Ovary (tissue), 9 donors: Measurements from ENCODE around the gene TMX4. TPM values are rescaled to one million over a fixed set of nuclear protein-coding genes. Genes with fewer than 3 reads are reported as not detected.

ENCODE experiments used
- DNase-seq, 5 donors: peaks; one replicate each; pipeline ENCODE4 v3.0.0-alpha.2; 2019 to 2020
- H3K27ac ChIP-seq, 2 donors: fragments of 200-600 bp; one replicate each; pipeline versions ENCODE4 v1.5.1 to v1.8.0; 2019 to 2022
- H3K27me3 ChIP-seq: fragments of 200-600 bp; one replicate; pipeline ENCODE4 v1.8.0; 2022
- H3K36me3 ChIP-seq: fragments of 200-600 bp; sonication (generic); one replicate; pipeline ENCODE4 v1.5.1; 2019
- H3K4me1 ChIP-seq: one replicate; pipeline ENCODE4 v1.8.1; 2013; ENCODE audit warnings: mild to moderate bottlenecking, moderate library complexity; ENCODE audit not compliant: insufficient read depth
- H3K4me3 ChIP-seq: fragments of 200-600 bp; sonication (generic); one replicate; pipeline ENCODE4 v1.5.1; 2017
- H3K9me3 ChIP-seq, 2 donors: fragments of 200-600 bp in 1 of 2; sonication (generic) in 1 of 2; one replicate each; pipeline versions ENCODE4 v1.5.1 to v1.8.1; 2013 to 2019; ENCODE audit warnings: mild to moderate bottlenecking in 1 of 2, moderate library complexity in 1 of 2
- EP300 ChIP-seq: sonication (generic); formaldehyde crosslinking; IDR thresholded peaks from one replicate; pipeline ENCODE4 v1.6.1; 2017; ENCODE audit warnings: antibody characterized with exemption
- POLR2A ChIP-seq: fragments of 450-650 bp; IDR thresholded peaks from one replicate; pipeline ENCODE4 v1.6.1; 2017; ENCODE audit warnings: antibody characterized with exemption, mild to moderate bottlenecking, moderate library complexity
- WGBS, 3 donors: extraction: QIAGEN DNeasy Blood & Tissue Kit in 1 of 3; methylation state at CpG; one replicate each; pipeline versions ENCODE4 v1.1.5 to v1.1.7; 2013 to 2017; 5-methylcytosine and 5-hydroxymethylcytosine counted together
- intact Hi-C, 4 donors: fragments of 100-400 bp; cut with DNase I; formaldehyde crosslinking; loops; one replicate each; pipeline versions ENCODE4 v1.11.0 to v1.15.1; 2022 to 2023
- polyA plus RNA-seq, 2 donors: library from polyadenylated mRNA; stranded (reverse); fragments of 200-250 nt in 1 of 2; fragments of 350-450 nt in 1 of 2; fragmentation: Illumina TruSeq in 1 of 2; extraction: RNeasy Lipid Tissue Mini Kit (QIAGEN cat#74804) in 1 of 2; gene quantifications; one replicate each; pipeline ENCODE4 v1.2.3, GENCODE V29; 2013 to 2014
- total RNA-seq, 7 donors: library from RNA; depleted of rRNA in 2 of 7; stranded (reverse); fragments of >200 nt in 2 of 7; fragmentation: NEBNext Ultra II Directional in 3 of 7; extraction: Animal tissue kit (Norgen Biotek cat#: 25700) in 3 of 7; gene quantifications; one replicate each; pipeline versions ENCODE4 v1.1.0 to v1.2.4, GENCODE V29; 2016 to 2023
- TF ChIP-seq, protein P1 (sequence below), 3 donors: fragments of 450-650 bp in 2 of 3; fragments of 200-600 bp in 1 of 3; IDR thresholded peaks; one replicate each; pipeline versions ENCODE4 v1.5.1 to v1.8.0; 2016 to 2022; ENCODE audit warnings: antibody characterized with exemption in 3 of 3, mild to moderate bottlenecking in 1 of 3
- donor health status: DM: no; HTN: no; CAD: no; lungs with moderate emphysema.
- donor health status: DM: no; HTN: no; CAD: no.
- donor health status: Bipolar disorder and iron deficiency.
- donor health status: DM: yes; HTN: yes; CAD: no.
- donor health status: DM: no; HTN: no; CAD: no.
- donor health status: DM: yes; HTN: yes; CAD: no.

Gene TMX4
- total and polyA plus RNA-seq, 9 donors, result 26.6 to 103 (median 66.9) TPM

DNA sequence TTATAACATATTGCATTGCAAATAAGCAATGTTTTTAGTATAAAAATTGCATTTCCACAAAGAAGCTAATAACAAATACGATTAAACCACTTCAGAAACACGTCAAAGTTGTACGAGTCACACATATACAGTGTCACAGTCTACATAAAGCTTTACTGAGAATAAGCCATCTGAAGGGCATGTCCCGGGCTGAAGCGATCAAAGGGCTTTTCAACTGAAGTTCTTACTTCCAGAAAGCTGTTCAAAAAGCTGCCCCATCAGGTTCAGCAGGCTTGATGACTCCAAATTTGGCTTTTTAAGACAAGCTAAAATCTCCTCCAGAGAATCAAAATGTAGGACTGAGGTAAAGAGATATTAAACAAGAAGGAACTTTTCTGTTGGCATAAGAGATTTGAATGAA is 41.9 kb downstream of the TMX4 start:
- 92 to 96% (median 95%) methylated on average over 5 of the region's 5 CpGs for WGBS, 3 donors
- Histone ChIP-seq H3K9me3 (no peaks in the 10 kb centered on the region), H3K27ac (no peak overlapping the region), H3K4me1 (no peaks in the 10 kb centered on the region), H3K4me3 (no peak overlapping the region), H3K36me3 (no peaks in the 10 kb centered on the region), H3K27me3 (no peaks in the 10 kb centered on the region)
- no peak for DNase-seq
- TF ChIP-seq POLR2A, result no peak
- TF ChIP-seq EP300, result no peak
- TF ChIP-seq, protein P1, sequence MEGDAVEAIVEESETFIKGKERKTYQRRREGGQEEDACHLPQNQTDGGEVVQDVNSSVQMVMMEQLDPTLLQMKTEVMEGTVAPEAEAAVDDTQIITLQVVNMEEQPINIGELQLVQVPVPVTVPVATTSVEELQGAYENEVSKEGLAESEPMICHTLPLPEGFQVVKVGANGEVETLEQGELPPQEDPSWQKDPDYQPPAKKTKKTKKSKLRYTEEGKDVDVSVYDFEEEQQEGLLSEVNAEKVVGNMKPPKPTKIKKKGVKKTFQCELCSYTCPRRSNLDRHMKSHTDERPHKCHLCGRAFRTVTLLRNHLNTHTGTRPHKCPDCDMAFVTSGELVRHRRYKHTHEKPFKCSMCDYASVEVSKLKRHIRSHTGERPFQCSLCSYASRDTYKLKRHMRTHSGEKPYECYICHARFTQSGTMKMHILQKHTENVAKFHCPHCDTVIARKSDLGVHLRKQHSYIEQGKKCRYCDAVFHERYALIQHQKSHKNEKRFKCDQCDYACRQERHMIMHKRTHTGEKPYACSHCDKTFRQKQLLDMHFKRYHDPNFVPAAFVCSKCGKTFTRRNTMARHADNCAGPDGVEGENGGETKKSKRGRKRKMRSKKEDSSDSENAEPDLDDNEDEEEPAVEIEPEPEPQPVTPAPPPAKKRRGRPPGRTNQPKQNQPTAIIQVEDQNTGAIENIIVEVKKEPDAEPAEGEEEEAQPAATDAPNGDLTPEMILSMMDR (IDR thresholded peaks at IDR 0.05), result no peak
- intact Hi-C loops, result no loop called here

DNA sequence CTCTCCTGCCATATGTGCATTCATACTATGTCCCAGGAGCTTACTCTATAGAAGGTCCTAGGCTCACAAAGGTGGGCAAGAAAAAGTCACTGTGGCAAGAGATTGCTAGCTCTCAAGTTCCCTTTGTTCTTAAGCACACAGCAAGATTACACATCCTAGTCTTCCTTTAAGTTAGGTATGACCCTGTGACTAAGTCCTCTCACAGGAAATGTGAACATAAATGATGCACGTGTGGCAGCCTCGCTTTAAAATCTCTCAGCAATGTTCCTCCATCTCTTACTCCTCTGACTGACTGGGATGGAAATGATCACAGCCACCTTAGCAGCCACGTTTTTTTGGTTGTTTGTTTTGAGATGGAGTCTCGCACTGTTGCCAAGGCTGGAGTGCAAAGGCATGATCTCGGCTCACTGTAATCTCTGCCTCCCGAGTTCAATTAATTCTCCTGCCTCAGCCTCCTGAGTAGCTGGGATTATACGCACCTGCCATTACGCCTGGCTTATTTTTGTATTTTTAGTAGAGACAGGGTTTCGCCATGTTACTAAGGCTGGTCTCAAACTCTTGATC is 43.6 kb downstream of the TMX4 start:
- 50 to 59% (median 57%) methylated on average over 9 of the region's 9 CpGs for WGBS, 3 donors
- DNase-seq, result no peak
- TF ChIP-seq, protein P1 (IDR thresholded peaks at IDR 0.05), result no peak
- no peak for TF ChIP-seq POLR2A
- TF ChIP-seq EP300, result no peak
- Histone ChIP-seq H3K4me1 (no peaks in the 10 kb centered on the region), H3K4me3 (no peak overlapping the region), H3K27ac (no peak overlapping the region), H3K9me3 (no peaks in the 10 kb centered on the region), H3K27me3 (no peaks in the 10 kb centered on the region), H3K36me3 (no peaks in the 10 kb centered on the region)
- intact Hi-C loops, result no loop called here

DNA sequence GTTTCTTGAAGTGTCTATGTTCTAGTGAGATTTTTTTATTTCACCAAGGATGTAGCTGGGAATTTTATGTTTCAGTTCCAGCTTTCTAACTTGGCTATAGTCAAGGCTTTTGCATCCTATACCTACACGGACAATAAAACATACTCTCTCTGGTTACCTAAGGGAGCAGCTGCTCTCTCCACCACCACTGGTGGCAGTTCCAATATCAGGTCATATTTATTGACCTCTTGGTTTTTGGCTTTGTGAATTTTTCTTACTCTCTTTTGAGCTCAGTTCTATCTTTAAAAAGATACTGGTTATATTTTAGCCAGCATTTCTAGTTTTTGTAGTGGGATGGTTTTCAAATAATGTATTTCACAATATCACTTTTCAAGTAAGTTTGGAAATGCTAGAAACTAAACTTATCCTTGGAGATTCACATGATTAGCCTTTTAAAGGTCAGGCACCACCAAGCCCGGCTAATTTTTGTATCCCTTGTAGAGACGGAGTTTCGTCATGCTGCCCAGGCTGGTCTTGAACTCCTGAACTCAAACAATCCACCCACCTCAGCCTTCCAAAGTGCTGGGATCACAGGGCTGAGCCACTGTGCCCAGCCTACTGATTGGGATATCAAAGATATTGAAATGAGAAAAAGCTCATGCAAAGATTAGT is 44.7 kb downstream of the TMX4 start:
- DNase-seq, result no peak
- WGBS, 3 donors, result 62 to 88% (median 72%) methylated on average over 4 of the region's 4 CpGs
- H3K9me3 ChIP-seq, result no peaks in the 10 kb centered on the region
- no peaks in the 10 kb centered on the region for H3K4me1 ChIP-seq
- intact Hi-C loops, result no loop called here
- H3K4me3 ChIP-seq, result no peak overlapping the region
- TF ChIP-seq, protein P1 (IDR thresholded peaks at IDR 0.05), result no peak
- TF ChIP-seq POLR2A (no peak), EP300 (no peak)
- no peaks in the 10 kb centered on the region for H3K27me3 ChIP-seq
- no peaks in the 10 kb centered on the region for H3K36me3 ChIP-seq
- H3K27ac ChIP-seq, result no peak overlapping the region

DNA sequence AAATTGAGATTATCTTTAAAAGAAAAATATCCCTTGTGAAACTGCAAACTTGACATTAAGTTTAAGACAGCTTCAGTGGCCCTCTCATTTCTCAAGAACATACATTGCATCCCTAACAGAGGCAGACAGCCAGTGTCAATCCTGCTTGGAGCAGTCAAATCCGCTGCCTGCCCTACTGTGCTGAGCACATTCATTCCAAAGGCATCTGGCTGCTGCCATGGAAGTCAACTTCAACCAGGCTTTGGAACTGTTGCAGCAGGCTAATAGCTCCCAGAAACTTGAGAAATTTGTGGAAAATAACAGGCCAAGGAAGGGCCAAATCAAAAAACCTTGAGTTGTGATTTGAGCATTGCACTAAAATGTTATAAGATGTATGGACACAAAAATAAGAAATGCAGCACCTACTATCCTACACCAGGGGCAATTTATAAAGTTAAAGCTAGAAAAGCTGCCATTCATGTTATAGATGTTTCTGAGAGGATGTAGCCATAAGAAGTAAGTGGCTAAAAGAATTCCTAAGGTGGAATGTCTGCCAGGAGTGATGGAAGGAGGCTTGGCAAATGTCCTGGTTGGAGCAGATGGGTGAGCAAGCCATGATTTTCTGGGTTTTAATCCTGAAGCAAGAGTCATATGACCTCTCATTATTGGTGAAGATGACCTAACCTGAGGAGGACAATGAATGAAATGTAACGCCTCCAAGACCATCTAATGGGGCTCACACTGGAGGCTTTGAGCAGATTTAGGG is 47.9 kb downstream of the TMX4 start:
- TF ChIP-seq POLR2A (no peak), EP300 (no peak)
- Histone ChIP-seq H3K9me3 (no peaks in the 10 kb centered on the region), H3K27me3 (no peaks in the 10 kb centered on the region), H3K4me3 (no peak overlapping the region), H3K4me1 (no peaks in the 10 kb centered on the region), H3K36me3 (no peaks in the 10 kb centered on the region), H3K27ac (no peak overlapping the region)
- DNase-seq, result no peak
- 90 to 97% (median 95%) methylated on average over 2 of the region's 2 CpGs for WGBS, 3 donors
- intact Hi-C loops, result no loop called here
